Aorta (tissue), 5 donors: Measurements from ENCODE around the gene CYP1B1. TPM values are rescaled to one million over a fixed set of nuclear protein-coding genes. Genes with fewer than 3 reads are reported as not detected.
"Not testable (repeated sequence)": the region's sequence is repeated elsewhere in the genome, so short reads cannot be mapped to it uniquely, and the experiment has no call there.

ENCODE experiments used
- ATAC-seq: fragments of 200-7000 bp; cut with Tn5 transposase; one replicate; pipeline ENCODE4 v1.9.1; 2022; ENCODE audit warnings: moderate library complexity; ENCODE audit not compliant: low FRiP score
- DNase-seq, 2 donors: peaks; one replicate each; pipeline ENCODE4 v3.0.0-alpha.2; 2020
- H3K27ac ChIP-seq, 2 donors: one replicate each; pipeline ENCODE4 v1.5.1; 2013; ENCODE audit warnings: low read length in 2 of 2, mild to moderate bottlenecking in 2 of 2, moderate library complexity in 2 of 2, control low read depth in 1 of 2, inconsistent platforms in 1 of 2, low read depth in 1 of 2
- H3K27me3 ChIP-seq, 2 donors: one replicate each; pipeline ENCODE4 v1.6.1; 2013; ENCODE audit warnings: control low read depth in 1 of 2, low read length in 1 of 2, mild to moderate bottlenecking in 1 of 2, moderate library complexity in 1 of 2; ENCODE audit not compliant: insufficient read depth in 2 of 2, control insufficient read depth in 1 of 2
- H3K36me3 ChIP-seq, 2 donors: one replicate each; pipeline ENCODE4 v1.6.1; 2013; ENCODE audit warnings: control low read depth in 1 of 2, low read length in 1 of 2, mild to moderate bottlenecking in 1 of 2; ENCODE audit not compliant: insufficient read depth in 2 of 2, control insufficient read depth in 1 of 2
- H3K4me1 ChIP-seq, 2 donors: one replicate each; pipeline ENCODE4 v1.6.1; 2013; ENCODE audit warnings: low read length in 2 of 2, control low read depth in 1 of 2, mild to moderate bottlenecking in 1 of 2, moderate library complexity in 1 of 2; ENCODE audit not compliant: insufficient read depth in 2 of 2, control insufficient read depth in 1 of 2
- H3K4me3 ChIP-seq, 2 donors: one replicate each; pipeline ENCODE4 v1.5.1; 2013; ENCODE audit warnings: low read length in 2 of 2, control low read depth in 1 of 2, mild to moderate bottlenecking in 1 of 2
- H3K9me3 ChIP-seq: one replicate; pipeline ENCODE4 v1.6.1; 2013; ENCODE audit warnings: mild to moderate bottlenecking, low read length; ENCODE audit not compliant: control insufficient read depth
- WGBS, 2 donors: extraction: QIAGEN DNeasy Blood & Tissue Kit; methylation state at CpG; one replicate each; pipeline ENCODE4 v1.1.7; 2013; 5-methylcytosine and 5-hydroxymethylcytosine counted together
- intact Hi-C, 2 donors: fragments of 100-400 bp; cut with DNase I; formaldehyde crosslinking; loops; one replicate each; pipeline versions ENCODE4 v1.14.2 to v1.15.0; 2022
- polyA plus RNA-seq, 2 donors: library from polyadenylated mRNA; stranded (reverse); fragments of 200-250 nt; gene quantifications; one replicate each; pipeline ENCODE4 v1.2.3, GENCODE V29; 2013
- total RNA-seq, 2 donors: library from RNA; stranded (reverse); fragmentation: NEBNext Ultra II Directional; extraction: Animal tissue kit (Norgen Biotek cat#: 25700); gene quantifications; one replicate each; pipeline ENCODE4 v1.2.1, GENCODE V29; 2021
- donor health status: healthy with polysubstance abuse.
- donor health status: Bipolar disorder and iron deficiency.
- donor health status: DM: no; HTN: no; CAD: no.
- donor health status: DM: no; HTN: no; CAD: no.
- donor health status: DM: yes; HTN: yes; CAD: no.

The CYP1B1 gene
- total and polyA plus RNA-seq, 4 donors, result 7.3 to 115 (median 62.0) TPM

- no peak overlapping the region for H3K4me3 ChIP-seq
- WGBS, 2 donors, result 86 to 95% methylated on average over 9 of the region's 9 CpGs
- no peak for ATAC-seq
- no peak overlapping the region for H3K27ac ChIP-seq
- intact Hi-C loops, result no loop called here
- H3K36me3 ChIP-seq, result no peaks in the 10 kb centered on the region
- no peaks in the 10 kb centered on the region for H3K27me3 ChIP-seq
- DNase-seq, result no peak
- no peaks in the 10 kb centered on the region for H3K9me3 ChIP-seq
- H3K4me1 ChIP-seq, result no peaks in the 10 kb centered on the region
These were observed 54.4 kb downstream of the CYP1B1 start for GRCh38 chr2:38021589-38021988.

GRCh38 chr2:38020359-38021069, 55.4 kb downstream of the CYP1B1 start:
- H3K27ac ChIP-seq, H3K27me3 ChIP-seq, H3K9me3 ChIP-seq, ATAC-seq, H3K4me1 ChIP-seq, H3K36me3 ChIP-seq, intact Hi-C loops, DNase-seq, H3K4me3 ChIP-seq: not testable (repeated sequence)
- WGBS, 2 donors, result 96 to 97% methylated on average over 32 to 33 of the region's 33 CpGs

GRCh38 chr2:38017836-38018235, 58.1 kb downstream of the CYP1B1 start:
- H3K27ac ChIP-seq, result no peak overlapping the region
- no peaks in the 10 kb centered on the region for H3K4me1 ChIP-seq
- no peaks in the 10 kb centered on the region for H3K36me3 ChIP-seq
- DNase-seq (no peak), ATAC-seq (no peak)
- H3K9me3 ChIP-seq, result no peaks in the 10 kb centered on the region
- H3K4me3 ChIP-seq, result no peak overlapping the region
- WGBS, 2 donors, result 88 to 93% methylated on average over 7 of the region's 7 CpGs
- intact Hi-C loops, result no loop called here
- H3K27me3 ChIP-seq, result no peaks in the 10 kb centered on the region

Other genes with a start within 250 kb of the CYP1B1 start
- 1 to 10 TPM; 5.3 to 8.0 TPM for gene RMDN2, start 150.9 kb downstream of the CYP1B1 start, total RNA-seq
- 10 to 100 TPM in 1 of 2 donors, 1 to 10 TPM in 1; 6.7 to 10.3 TPM for gene RMDN2, start 150.9 kb downstream of the CYP1B1 start, polyA plus RNA-seq